Measurements from ENCODE around the gene SUN1. TPM values are rescaled to one million over a fixed set of nuclear protein-coding genes. Genes with fewer than 3 reads are reported as not detected.

Gene SUN1
- total RNA-seq, 6 experiments from 2014 or later, result 51.0 to 69.8 (median 61.2) TPM

- Mint-ChIP-seq H3K27ac (no peak overlapping the region), H3K36me3 (ENCODE audit: low read depth) (peaks cover 19% of the 10 kb centered on the region), H3K9me3 (no peaks in the 10 kb centered on the region), H3K4me1 (ENCODE audit: low read depth) (no peaks in the 10 kb centered on the region), H3K4me3 (no peak overlapping the region), H3K27me3 (ENCODE audit: insufficient read depth) (peaks cover 4% of the 10 kb centered on the region; the same call in 1 of the 2 replicates)
- no peak for TF ChIP-seq CTCF (IDR thresholded peaks at IDR 0.05)
- no peak for DNase-seq
These were observed 65.6 kb downstream of the SUN1 start for GRCh38 chr7:897771-898376.

GRCh38 chr7:898460-898854 lies 66.2 kb downstream of the SUN1 start:
- Mint-ChIP-seq H3K4me1 (ENCODE audit: low read depth) (no peaks in the 10 kb centered on the region), H3K9me3 (no peaks in the 10 kb centered on the region), H3K36me3 (ENCODE audit: low read depth) (peaks cover 14% of the 10 kb centered on the region), H3K27ac (no peak overlapping the region), H3K4me3 (no peak overlapping the region), H3K27me3 (ENCODE audit: insufficient read depth) (peaks cover 4% of the 10 kb centered on the region; the same call in 1 of the 2 replicates)
- no peak for DNase-seq
- no peak for TF ChIP-seq CTCF (IDR thresholded peaks at IDR 0.05)

GRCh38 chr7:898855-899681 lies 66.8 kb downstream of the SUN1 start:
- H3K27me3 Mint-ChIP-seq (ENCODE audit: insufficient read depth), result peaks cover 5% of the 10 kb centered on the region; the same call in 1 of the 2 replicates

GRCh38 chr7:899806-900205 lies 67.5 kb downstream of the SUN1 start:
- Mint-ChIP-seq H3K9me3 (no peaks in the 10 kb centered on the region), H3K27ac (no peak overlapping the region), H3K36me3 (ENCODE audit: low read depth) (peaks cover 11% of the 10 kb centered on the region)

More at GRCh38 chr7:898855-899681, 66.8 kb downstream of the SUN1 start:
- Mint-ChIP-seq H3K27ac (no peak overlapping the region), H3K4me1 (ENCODE audit: low read depth) (no peaks in the 10 kb centered on the region), H3K9me3 (no peaks in the 10 kb centered on the region), H3K36me3 (ENCODE audit: low read depth) (peaks cover 13% of the 10 kb centered on the region), H3K4me3 (no peak overlapping the region)
- no peak for TF ChIP-seq CTCF (IDR thresholded peaks at IDR 0.05)
- DNase-seq, result no peak

More at GRCh38 chr7:899806-900205, 67.5 kb downstream of the SUN1 start:
- DNase-seq, result no peak
- Mint-ChIP-seq H3K4me1 (ENCODE audit: low read depth) (no peaks in the 10 kb centered on the region), H3K4me3 (no peak overlapping the region), H3K27me3 (ENCODE audit: insufficient read depth) (peaks cover 5% of the 10 kb centered on the region; the same call in 1 of the 2 replicates)
- TF ChIP-seq CTCF (IDR thresholded peaks at IDR 0.05), result no peak
